Keratinocyte (primary cell): ENCODE measurements around the gene CRYBB1. TPM values are rescaled to one million over a fixed set of nuclear protein-coding genes. Genes with fewer than 3 reads are reported as not detected.

Experiments
- DNase-seq: peaks from one replicate; pipeline ENCODE4 v3.0.0-alpha.2; 2011; ENCODE audit warnings: low read depth, missing footprints, low spot score
- FAIRE-seq: peaks from 2 replicates; lab custom pipeline; 2011; peaks lifted over from hg19 to GRCh38; lab: Jason Lieb, UNC
- H2AFZ ChIP-seq: 2 replicates; pipeline ENCODE4 v1.6.0; 2012; ENCODE audit warnings: low read length, control low read depth, inconsistent platforms; ENCODE audit not compliant: control insufficient read depth
- H3K27ac ChIP-seq: 2 replicates; pipeline ENCODE4 v1.5.1; 2011; ENCODE audit warnings: low read length; ENCODE audit not compliant: control insufficient read depth, insufficient read depth
- H3K27me3 ChIP-seq: 3 replicates; pipeline ENCODE4 v1.6.0; 2011; ENCODE audit warnings: low read length; ENCODE audit not compliant: control insufficient read depth, insufficient read depth; ENCODE audit errors: extremely low read depth
- H3K36me3 ChIP-seq, 2 experiments: 2 replicates in 1 of 2; 3 replicates in 1 of 2; pipeline ENCODE4 v1.5.1; 2011; ENCODE audit warnings: low read length in 2 of 2, mild to moderate bottlenecking in 1 of 2; ENCODE audit not compliant: control insufficient read depth in 2 of 2, insufficient read depth in 2 of 2; ENCODE audit errors: extremely low read depth in 1 of 2
- H3K4me1 ChIP-seq: 3 replicates; pipeline ENCODE4 v1.5.1; 2011; ENCODE audit warnings: low read length; ENCODE audit not compliant: control insufficient read depth, insufficient read depth; ENCODE audit errors: extremely low read depth
- H3K4me2 ChIP-seq: 3 replicates; pipeline ENCODE4 v1.6.0; 2011; ENCODE audit warnings: low read depth, low read length; ENCODE audit not compliant: control insufficient read depth, insufficient read depth; ENCODE audit errors: extremely low read depth
- H3K4me3 ChIP-seq, 3 experiments: fragments of 200-600 bp in 1 of 3; sonication (generic) in 1 of 3; 2 replicates in 2 of 3; 3 replicates in 1 of 3; pipeline ENCODE4 v1.5.1; 2011 to 2016; ENCODE audit warnings: low read length in 3 of 3, mild to moderate bottlenecking in 3 of 3, control low read depth in 2 of 3, inconsistent platforms in 1 of 3, low read depth in 1 of 3, mixed read lengths in 1 of 3, mixed run types in 1 of 3, moderate library complexity in 1 of 3; ENCODE audit not compliant: control insufficient read depth in 2 of 3, insufficient read depth in 2 of 3; ENCODE audit errors: extremely low read depth in 1 of 3
- H3K79me2 ChIP-seq: 2 replicates; pipeline ENCODE4 v1.6.0; 2012; ENCODE audit warnings: low read length; ENCODE audit not compliant: control insufficient read depth, insufficient read depth
- H3K9ac ChIP-seq: 3 replicates; pipeline ENCODE4 v1.6.0; 2011; ENCODE audit warnings: low read length; ENCODE audit not compliant: control insufficient read depth, insufficient read depth; ENCODE audit errors: extremely low read depth
- H3K9me1 ChIP-seq: 3 replicates; pipeline ENCODE4 v1.6.0; 2011; ENCODE audit warnings: low read length; ENCODE audit not compliant: control insufficient read depth, insufficient read depth; ENCODE audit errors: extremely low read depth
- H3K9me3 ChIP-seq: 2 replicates; pipeline ENCODE4 v1.5.1; 2012; ENCODE audit warnings: low read depth, low read length; ENCODE audit not compliant: control insufficient read depth
- H4K20me1 ChIP-seq: 3 replicates; pipeline ENCODE4 v1.6.0; 2011; ENCODE audit warnings: low read length; ENCODE audit not compliant: control insufficient read depth, insufficient read depth; ENCODE audit errors: extremely low read depth
- CTCF ChIP-seq, 3 experiments: IDR thresholded peaks in 1 of 3; conservative IDR thresholded peaks in 1 of 3; optimal IDR thresholded peaks in 1 of 3; 2 replicates in 2 of 3; 3 replicates in 1 of 3; pipeline versions ENCODE3 to v1.5.1; 2011; ENCODE audit warnings: low read length in 3 of 3, mild to moderate bottlenecking in 3 of 3, moderate library complexity in 2 of 3, control low read depth in 1 of 3, inconsistent platforms in 1 of 3; ENCODE audit not compliant: insufficient read depth in 2 of 3; ENCODE audit errors: extremely low read depth in 1 of 3
- EZH2 ChIP-seq: IDR thresholded peaks from one replicate; pipeline ENCODE4 v1.6.1; 2012; ENCODE audit warnings: inconsistent platforms, mild to moderate bottlenecking, low read length, moderate library complexity
- dilution Hi-C: fragments of 300-500 bp; cut with MboI; formaldehyde crosslinking; loops from one replicate; pipeline ENCODE4 v1.7.0; 2020; ENCODE audit warnings: low sequenced_read_pairs; ENCODE audit not compliant: extremely low pct_ligation_motif_present
- polyA plus RNA-seq, 5 experiments: library from polyadenylated mRNA; depleted of rRNA in 3 of 5; stranded (reverse) in 3 of 5; stranded (forward) in 1 of 5; unstranded in 1 of 5; fragments of >200 nt; gene quantifications; 1 replicate in 1 of 5; 2 replicates in 3 of 5; 3 replicates in 1 of 5; pipeline versions ENCODE4 v1.2.1 to v1.2.3, GENCODE V29; 2011 to 2012; ENCODE audit warnings: missing spikeins in 2 of 5, low read depth in 1 of 5, low replicate concordance in 1 of 5

Gene CRYBB1
- polyA plus RNA-seq, 1 donor (not counting 4 experiments of a cell fraction or from before 2014, with no cell fraction given) = not detected

DNA sequence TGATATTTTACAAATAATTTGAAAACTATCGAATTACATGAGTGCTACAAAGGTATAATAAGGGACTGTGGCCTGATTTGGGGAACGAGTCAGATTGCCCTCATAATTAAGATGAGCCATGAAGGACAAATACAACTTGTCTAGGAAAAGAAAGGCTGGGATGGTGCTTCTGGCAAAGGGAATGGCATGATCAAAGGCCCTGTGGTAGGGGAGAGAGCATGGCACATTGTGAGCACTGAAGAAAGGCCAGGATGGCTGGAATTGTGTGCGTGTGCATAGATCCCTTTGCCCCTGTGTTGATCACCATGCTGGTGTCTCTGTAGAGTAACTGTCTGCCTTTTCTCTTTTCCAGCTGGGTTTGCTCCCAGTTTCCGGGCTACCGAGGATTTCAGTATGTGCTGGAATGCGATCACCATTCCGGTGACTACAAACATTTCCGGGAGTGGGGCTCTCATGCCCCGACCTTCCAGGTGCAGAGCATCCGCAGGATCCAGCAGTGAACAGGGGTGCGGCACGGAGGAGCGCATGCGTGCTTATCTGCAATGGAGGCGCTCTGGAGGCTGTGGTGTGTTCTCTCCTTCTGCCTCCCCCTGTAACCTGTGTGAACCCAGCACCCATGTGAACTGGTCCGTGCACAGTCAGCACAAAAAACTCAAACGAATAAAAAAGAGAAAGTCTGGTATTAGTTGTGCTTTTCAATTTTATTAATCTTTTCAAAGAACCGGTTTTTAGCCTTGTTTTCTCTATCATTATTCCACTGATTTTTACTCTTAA, 12.3 kb upstream of the CRYBB1 start:
- H3K9ac ChIP-seq = no peak overlapping the region
- no peak overlapping the region for H3K4me3 ChIP-seq
- no peaks in the 10 kb centered on the region for H3K9me3 ChIP-seq
- no peaks in the 10 kb centered on the region for H3K4me1 ChIP-seq
- TF ChIP-seq EZH2 = no peak
- no peak for TF ChIP-seq CTCF (optimal IDR thresholded peaks at IDR 0.05 in 1 of 3, IDR thresholded peaks at IDR 0.05 in 1 of 3, conservative IDR thresholded peaks at IDR 0.05 in 1 of 3; ENCODE audit: extremely low read depth in 1 of 3, insufficient read depth in 2 of 3, low read length in 3 of 3)
- H3K36me3 ChIP-seq = no peaks in the 10 kb centered on the region
- no peak overlapping the region for H2AFZ ChIP-seq
- H3K4me2 ChIP-seq = no peak overlapping the region
- DNase-seq = no peak
- no peak for FAIRE-seq
- dilution Hi-C loops = no loop called here
- no peak overlapping the region for H3K27ac ChIP-seq
- no peaks in the 10 kb centered on the region for H3K9me1 ChIP-seq
- H4K20me1 ChIP-seq = no peaks in the 10 kb centered on the region
- H3K27me3 ChIP-seq = no peaks in the 10 kb centered on the region
- no peaks in the 10 kb centered on the region for H3K79me2 ChIP-seq

- no peak overlapping the region for H2AFZ ChIP-seq
- H3K79me2 ChIP-seq = no peaks in the 10 kb centered on the region
- H3K4me2 ChIP-seq = no peak overlapping the region
- DNase-seq = no peak
- no peak overlapping the region for H3K9ac ChIP-seq
- no peaks in the 10 kb centered on the region for H3K4me1 ChIP-seq
- TF ChIP-seq EZH2 = no peak
- no peak for TF ChIP-seq CTCF (optimal IDR thresholded peaks at IDR 0.05 in 1 of 3, IDR thresholded peaks at IDR 0.05 in 1 of 3, conservative IDR thresholded peaks at IDR 0.05 in 1 of 3; ENCODE audit: extremely low read depth in 1 of 3, insufficient read depth in 2 of 3, low read length in 3 of 3)
- no peaks in the 10 kb centered on the region for H3K9me3 ChIP-seq
- no peak overlapping the region for H3K4me3 ChIP-seq
- no peak for FAIRE-seq
- dilution Hi-C loops = no loop called here
- no peak overlapping the region for H3K27ac ChIP-seq
- no peaks in the 10 kb centered on the region for H3K9me1 ChIP-seq
- peaks cover 4% of the 10 kb centered on the region for H3K27me3 ChIP-seq
- no peaks in the 10 kb centered on the region for H4K20me1 ChIP-seq
- no peaks in the 10 kb centered on the region for H3K36me3 ChIP-seq
Observed at GRCh38 chr22:26624803-26625202, 7.0 kb upstream of the CRYBB1 start.
